ENCODE results near the gene RAB31. TPM values are rescaled to one million over a fixed set of nuclear protein-coding genes. Genes with fewer than 3 reads are reported as not detected.
A peak's percentile ranks its signal among the peaks of the same experiment; 100 is the strongest.

The RAB31 gene
- total RNA-seq, 4 donors from 2014 or later: 27.1 to 54.4 (median 44.3) TPM

DNA sequence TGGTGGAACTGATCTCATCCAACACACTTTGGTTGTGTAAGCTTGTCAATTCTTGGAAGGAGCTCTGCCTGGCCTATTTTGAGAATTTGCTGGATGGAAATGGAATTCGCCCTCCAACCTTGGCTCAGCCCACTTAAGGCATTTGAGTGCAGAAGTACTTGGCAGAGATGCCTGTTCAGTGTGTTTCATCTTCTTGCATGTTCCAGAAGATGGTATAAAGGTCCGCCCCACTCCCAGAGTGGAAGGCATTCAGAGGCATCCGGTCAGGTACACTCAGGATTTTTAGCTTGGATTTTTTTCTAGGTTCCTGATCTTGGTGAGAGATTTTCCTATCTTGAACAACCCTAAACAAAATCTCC is 116.4 kb downstream of the RAB31 start:
- peak overlapping the region in 2 of 4 donors; percentile 24 to 58 for H3K27ac ChIP-seq

GRCh38 chr18:9824952-9825371 is 116.9 kb downstream of the RAB31 start:
- Histone ChIP-seq H3K4me1 (peaks cover 0 to 40% (median 13%) of the 10 kb centered on the region in 4 donors), H3K9me3 (no peaks in the 10 kb centered on the region), H3K4me3 (no peak overlapping the region), H3K27ac (peak overlapping the region in 2 of 4 donors; percentile 24 to 58), H3K27me3 (no peaks in the 10 kb centered on the region), H3K36me3 (no peaks in the 10 kb centered on the region)
- TF ChIP-seq EP300 (IDR thresholded peaks at IDR 0.05): peak in 1 of 2 donors; percentile 4
- TF ChIP-seq, protein P1, sequence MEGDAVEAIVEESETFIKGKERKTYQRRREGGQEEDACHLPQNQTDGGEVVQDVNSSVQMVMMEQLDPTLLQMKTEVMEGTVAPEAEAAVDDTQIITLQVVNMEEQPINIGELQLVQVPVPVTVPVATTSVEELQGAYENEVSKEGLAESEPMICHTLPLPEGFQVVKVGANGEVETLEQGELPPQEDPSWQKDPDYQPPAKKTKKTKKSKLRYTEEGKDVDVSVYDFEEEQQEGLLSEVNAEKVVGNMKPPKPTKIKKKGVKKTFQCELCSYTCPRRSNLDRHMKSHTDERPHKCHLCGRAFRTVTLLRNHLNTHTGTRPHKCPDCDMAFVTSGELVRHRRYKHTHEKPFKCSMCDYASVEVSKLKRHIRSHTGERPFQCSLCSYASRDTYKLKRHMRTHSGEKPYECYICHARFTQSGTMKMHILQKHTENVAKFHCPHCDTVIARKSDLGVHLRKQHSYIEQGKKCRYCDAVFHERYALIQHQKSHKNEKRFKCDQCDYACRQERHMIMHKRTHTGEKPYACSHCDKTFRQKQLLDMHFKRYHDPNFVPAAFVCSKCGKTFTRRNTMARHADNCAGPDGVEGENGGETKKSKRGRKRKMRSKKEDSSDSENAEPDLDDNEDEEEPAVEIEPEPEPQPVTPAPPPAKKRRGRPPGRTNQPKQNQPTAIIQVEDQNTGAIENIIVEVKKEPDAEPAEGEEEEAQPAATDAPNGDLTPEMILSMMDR (IDR thresholded peaks at IDR 0.05): no peak
- DNase-seq (ENCODE audit: low spot score in 2 of 2): no peak
- 69 to 77% methylated on average over 3 of the region's 3 CpGs for WGBS, 2 donors

More for the DNA sequence above, 116.4 kb downstream of the RAB31 start:
- H3K4me3 ChIP-seq: no peak overlapping the region
- TF ChIP-seq, protein P1 (IDR thresholded peaks at IDR 0.05): no peak
- TF ChIP-seq EP300 (IDR thresholded peaks at IDR 0.05): peak in 1 of 2 donors; percentile 7
- H3K27me3 ChIP-seq: no peaks in the 10 kb centered on the region
- H3K36me3 ChIP-seq: no peaks in the 10 kb centered on the region
- peaks cover 0 to 40% (median 13%) of the 10 kb centered on the region in 4 donors for H3K4me1 ChIP-seq
- 68 to 72% methylated on average over 3 of the region's 3 CpGs for WGBS, 2 donors
- H3K9me3 ChIP-seq: no peaks in the 10 kb centered on the region
- no peak for DNase-seq (ENCODE audit: low spot score in 2 of 2)

DNA sequence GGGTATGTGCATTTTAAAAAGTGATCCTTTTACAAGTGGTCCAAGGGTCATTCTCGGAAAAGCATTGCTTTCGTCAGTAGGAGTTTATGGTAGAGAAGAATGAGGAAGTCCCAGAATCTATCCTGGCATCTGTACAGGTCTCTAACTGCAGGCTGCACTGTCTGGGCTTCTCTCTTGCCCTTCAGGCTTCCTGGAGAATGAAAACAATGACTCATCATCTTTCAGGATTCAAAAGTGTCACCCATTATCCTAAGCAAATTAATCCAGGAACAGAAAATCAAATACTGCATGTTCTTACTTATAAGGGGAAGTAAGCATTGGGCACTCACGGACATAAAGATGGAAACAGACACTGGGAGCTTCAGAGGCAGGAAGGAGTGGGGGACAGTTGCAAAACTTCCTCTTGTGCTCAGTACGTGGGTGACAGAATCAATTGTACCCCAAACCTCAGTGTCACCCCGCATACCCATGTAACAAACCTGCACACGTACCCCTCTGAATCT is 117.5 kb downstream of the RAB31 start:
- TF ChIP-seq, protein P1 (IDR thresholded peaks at IDR 0.05): no peak
- peak; percentile 36 to 70 for TF ChIP-seq EP300 (IDR thresholded peaks at IDR 0.05)
- Histone ChIP-seq H3K9me3 (no peaks in the 10 kb centered on the region), H3K27ac (peak overlapping the region in 2 of 4 donors; percentile 45 to 58), H3K36me3 (no peaks in the 10 kb centered on the region), H3K4me1 (peaks cover 0 to 40% (median 13%) of the 10 kb centered on the region in 4 donors), H3K4me3 (no peak overlapping the region), H3K27me3 (no peaks in the 10 kb centered on the region)
- DNase-seq (ENCODE audit: low spot score in 2 of 2): peak in 1 of 2 donors; percentile 47
- WGBS, 2 donors: 53 to 56% methylated on average over 6 of the region's 6 CpGs

GRCh38 chr18:9826685-9827084 is 118.6 kb downstream of the RAB31 start:
- TF ChIP-seq EP300 (IDR thresholded peaks at IDR 0.05): no peak
- TF ChIP-seq, protein P1 (IDR thresholded peaks at IDR 0.05): no peak
- no peak for TF ChIP-seq POLR2A (IDR thresholded peaks at IDR 0.05)
- no peaks in the 10 kb centered on the region for H3K36me3 ChIP-seq
- no peak for DNase-seq (ENCODE audit: low spot score in 2 of 2)
- H3K9me3 ChIP-seq: no peaks in the 10 kb centered on the region
- H3K27me3 ChIP-seq: no peaks in the 10 kb centered on the region
- no peak overlapping the region for H3K4me3 ChIP-seq
- peak overlapping the region in 2 of 4 donors; percentile 33 to 63 for H3K27ac ChIP-seq
- 93 to 94% methylated on average over 4 of the region's 4 CpGs for WGBS, 2 donors
- H3K4me1 ChIP-seq: peaks cover 0 to 40% (median 13%) of the 10 kb centered on the region in 4 donors

DNA sequence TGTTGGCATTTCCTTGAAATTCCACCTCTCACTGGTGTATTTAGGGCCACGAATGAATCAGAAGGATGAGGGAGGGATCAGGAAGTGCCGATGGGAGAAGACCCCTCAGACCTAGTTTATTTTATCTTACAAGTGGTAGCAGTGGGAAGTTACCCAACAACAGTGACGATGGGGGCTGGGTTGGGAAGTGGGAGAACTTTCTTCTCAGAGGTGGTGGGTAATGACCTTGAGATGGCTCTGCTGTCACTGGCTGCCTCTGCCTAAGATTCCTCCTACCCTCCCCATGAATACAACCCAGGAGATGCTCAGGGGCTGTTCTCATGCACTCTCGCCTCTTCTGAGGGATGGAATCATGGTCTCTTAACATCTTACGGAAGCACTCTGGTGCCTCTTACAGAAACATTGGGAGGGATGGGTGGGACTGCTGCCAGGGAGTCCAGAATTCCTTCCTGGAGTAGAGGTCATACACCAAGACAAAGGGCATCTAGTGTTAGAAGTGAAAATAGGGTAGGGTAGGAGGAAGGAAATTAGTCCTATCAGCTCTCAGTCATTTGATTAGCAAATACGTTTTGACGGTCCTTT is 119.2 kb downstream of the RAB31 start:
- H3K4me1 ChIP-seq: peaks cover 0 to 40% (median 13%) of the 10 kb centered on the region in 4 donors
- peak overlapping the region in 2 of 4 donors; percentile 33 to 63 for H3K27ac ChIP-seq
- TF ChIP-seq EP300 (IDR thresholded peaks at IDR 0.05) (no peak), POLR2A (IDR thresholded peaks at IDR 0.05) (no peak)
- TF ChIP-seq, protein P1 (IDR thresholded peaks at IDR 0.05): no peak
- no peak overlapping the region for H3K4me3 ChIP-seq
- peaks cover 0 to 4% (median 0%) of the 10 kb centered on the region in 3 donors for H3K36me3 ChIP-seq
- 65 to 68% methylated on average over 7 of the region's 7 CpGs for WGBS, 2 donors
- no peaks in the 10 kb centered on the region for H3K9me3 ChIP-seq
- DNase-seq (ENCODE audit: low spot score in 2 of 2): no peak
- no peaks in the 10 kb centered on the region for H3K27me3 ChIP-seq

Data from tibial nerve (tissue), 4 donors.